Measurements from ENCODE around the gene CCDC85C.

GRCh38 chr14:99513946-99514551 is 90.0 kb downstream of the CCDC85C start:
- TF ChIP-seq, protein P1, sequence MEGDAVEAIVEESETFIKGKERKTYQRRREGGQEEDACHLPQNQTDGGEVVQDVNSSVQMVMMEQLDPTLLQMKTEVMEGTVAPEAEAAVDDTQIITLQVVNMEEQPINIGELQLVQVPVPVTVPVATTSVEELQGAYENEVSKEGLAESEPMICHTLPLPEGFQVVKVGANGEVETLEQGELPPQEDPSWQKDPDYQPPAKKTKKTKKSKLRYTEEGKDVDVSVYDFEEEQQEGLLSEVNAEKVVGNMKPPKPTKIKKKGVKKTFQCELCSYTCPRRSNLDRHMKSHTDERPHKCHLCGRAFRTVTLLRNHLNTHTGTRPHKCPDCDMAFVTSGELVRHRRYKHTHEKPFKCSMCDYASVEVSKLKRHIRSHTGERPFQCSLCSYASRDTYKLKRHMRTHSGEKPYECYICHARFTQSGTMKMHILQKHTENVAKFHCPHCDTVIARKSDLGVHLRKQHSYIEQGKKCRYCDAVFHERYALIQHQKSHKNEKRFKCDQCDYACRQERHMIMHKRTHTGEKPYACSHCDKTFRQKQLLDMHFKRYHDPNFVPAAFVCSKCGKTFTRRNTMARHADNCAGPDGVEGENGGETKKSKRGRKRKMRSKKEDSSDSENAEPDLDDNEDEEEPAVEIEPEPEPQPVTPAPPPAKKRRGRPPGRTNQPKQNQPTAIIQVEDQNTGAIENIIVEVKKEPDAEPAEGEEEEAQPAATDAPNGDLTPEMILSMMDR (conservative IDR thresholded peaks at IDR 0.05; ENCODE audit: low read depth in 2 of 2) = no peak
- TF ChIP-seq EZH2phosphoT487 (IDR thresholded peaks at IDR 0.05; ENCODE audit: unreplicated experiment) (no peak), POLR2AphosphoS5 (IDR thresholded peaks at IDR 0.05; ENCODE audit: low read depth) (no peak)
